ENCODE measurements around the gene YPEL2.
"Not testable (repeated sequence)": the region's sequence is repeated elsewhere in the genome, so short reads cannot be mapped to it uniquely, and the experiment has no call there.

YPEL2 gene

GRCh38 chr17:59331129-59331928 is at the start of gene YPEL2:
Gene YPEL2 (plus strand): TSS chr17:59331655. CDS start chr17:59353410, 21,755 bp downstream.
- DNase-seq (ENCODE audit: low read depth in 2 of 2): peak; percentile 69 to 75

- DNase-seq (ENCODE audit: low read depth in 2 of 2): no peak
Observed at GRCh38 chr17:59284317-59284716, 47.1 kb upstream of the YPEL2 start.

GRCh38 chr17:59287452-59287851 is 44.0 kb upstream of the YPEL2 start:
- no peak for DNase-seq (ENCODE audit: low read depth in 2 of 2)

GRCh38 chr17:59287891-59288290 is 43.6 kb upstream of the YPEL2 start:
- no peak for DNase-seq (ENCODE audit: low read depth in 2 of 2)

- DNase-seq (ENCODE audit: low read depth in 2 of 2): no peak
Observed at GRCh38 chr17:59289981-59290301, 41.5 kb upstream of the YPEL2 start.

GRCh38 chr17:59290302-59290998 is 41.0 kb upstream of the YPEL2 start:
- not testable (repeated sequence) for DNase-seq (ENCODE audit: low read depth in 2 of 2)

GRCh38 chr17:59292174-59292523 is 39.3 kb upstream of the YPEL2 start:
- DNase-seq (ENCODE audit: low read depth in 2 of 2): no peak

- no peak for DNase-seq (ENCODE audit: low read depth in 2 of 2)
Observed at GRCh38 chr17:59296190-59296589, 35.3 kb upstream of the YPEL2 start.

- DNase-seq (ENCODE audit: low read depth in 2 of 2): no peak
Observed at GRCh38 chr17:59298521-59298920, 32.9 kb upstream of the YPEL2 start.

GRCh38 chr17:59299400-59300092 is 31.9 kb upstream of the YPEL2 start:
- no peak for DNase-seq (ENCODE audit: low read depth in 2 of 2)

- no peak for DNase-seq (ENCODE audit: low read depth in 2 of 2)
Observed at GRCh38 chr17:59300941-59301340, 30.5 kb upstream of the YPEL2 start.

GRCh38 chr17:59304811-59305210 is 26.6 kb upstream of the YPEL2 start:
- DNase-seq (ENCODE audit: low read depth in 2 of 2): no peak

- DNase-seq (ENCODE audit: low read depth in 2 of 2): no peak
Observed at GRCh38 chr17:59310263-59310920, 21.1 kb upstream of the YPEL2 start.

- DNase-seq (ENCODE audit: low read depth in 2 of 2): peak in 1 of 2 donors; percentile 13
Observed at GRCh38 chr17:59311051-59311468, 20.4 kb upstream of the YPEL2 start.

- not testable (repeated sequence) for DNase-seq (ENCODE audit: low read depth in 2 of 2)
Observed at GRCh38 chr17:59311521-59311920, 19.9 kb upstream of the YPEL2 start.

- DNase-seq (ENCODE audit: low read depth in 2 of 2): no peak
Observed at GRCh38 chr17:59315866-59316265, 15.6 kb upstream of the YPEL2 start.

GRCh38 chr17:59327121-59327980 is 4.1 kb upstream of the YPEL2 start:
- DNase-seq (ENCODE audit: low read depth in 2 of 2): no peak

GRCh38 chr17:59327981-59328290 is 3.5 kb upstream of the YPEL2 start:
- DNase-seq (ENCODE audit: low read depth in 2 of 2): no peak

- DNase-seq (ENCODE audit: low read depth in 2 of 2): no peak
Observed at GRCh38 chr17:59328601-59329000, 2.9 kb upstream of the YPEL2 start.

- DNase-seq (ENCODE audit: low read depth in 2 of 2): peak in 1 of 2 donors; percentile 19
Observed at GRCh38 chr17:59329176-59330052, 2.0 kb upstream of the YPEL2 start.

Data from activated CD8-positive, alpha-beta memory T cell treated with anti-CD3 and anti-CD28 coated beads for 4 hours (primary cell).